Measurements from ENCODE around the gene TMEM179.

The TMEM179 gene

GRCh38 chr14:104549536-104550339 lies 54.8 kb downstream of the TMEM179 start:
- TF ChIP-seq CTCF (IDR thresholded peaks at IDR 0.05; ENCODE audit: low read depth, low read length, missing control alignments) = no peak
- no peak overlapping the region for H3K4me3 ChIP-seq (replicated peaks; ENCODE audit: low read depth, low read length)
- DNase-seq (ENCODE audit: extremely low read depth, low read depth) = no peak

GRCh38 chr14:104548802-104549535 lies 55.6 kb downstream of the TMEM179 start:
- no peak for DNase-seq (ENCODE audit: extremely low read depth, low read depth)
- TF ChIP-seq CTCF (IDR thresholded peaks at IDR 0.05; ENCODE audit: low read depth, low read length, missing control alignments) = no peak
- no peak overlapping the region for H3K4me3 ChIP-seq (replicated peaks; ENCODE audit: low read depth, low read length)

GRCh38 chr14:104547998-104548700 lies 56.4 kb downstream of the TMEM179 start:
- DNase-seq (ENCODE audit: extremely low read depth, low read depth) = no peak
- H3K4me3 ChIP-seq (replicated peaks; ENCODE audit: low read depth, low read length) = no peak overlapping the region
- TF ChIP-seq CTCF (IDR thresholded peaks at IDR 0.05; ENCODE audit: low read depth, low read length, missing control alignments) = no peak

- no peak for DNase-seq (ENCODE audit: extremely low read depth, low read depth)
- TF ChIP-seq CTCF (IDR thresholded peaks at IDR 0.05; ENCODE audit: low read depth, low read length, missing control alignments) = no peak
- H3K4me3 ChIP-seq (replicated peaks; ENCODE audit: low read depth, low read length) = no peak overlapping the region
Observed at GRCh38 chr14:104547310-104547997, 57.1 kb downstream of the TMEM179 start.

GRCh38 chr14:104546591-104547309 lies 57.8 kb downstream of the TMEM179 start:
- DNase-seq (ENCODE audit: extremely low read depth, low read depth) = no peak
- no peak overlapping the region for H3K4me3 ChIP-seq (replicated peaks; ENCODE audit: low read depth, low read length)
- no peak for TF ChIP-seq CTCF (IDR thresholded peaks at IDR 0.05; ENCODE audit: low read depth, low read length, missing control alignments)
